NB4 (cell line): ENCODE data around the gene ENTPD2.

ENCODE experiments used
- CTCF ChIP-seq: IDR thresholded peaks from one replicate; pipeline ENCODE4 v1.5.1; 2012; ENCODE audit warnings: low read depth, low read length
- MAX ChIP-seq: IDR thresholded peaks from 2 replicates; pipeline ENCODE4 v1.6.1; 2011; ENCODE audit warnings: low read depth, low read length
- MYC ChIP-seq: IDR thresholded peaks from 2 replicates; pipeline ENCODE4 v1.6.1; 2011; ENCODE audit warnings: low read depth, low read length
- POLR2A ChIP-seq: IDR thresholded peaks from 2 replicates; pipeline ENCODE4 v1.6.1; 2011; ENCODE audit warnings: mild to moderate bottlenecking; ENCODE audit not compliant: insufficient read length; ENCODE audit errors: extremely low read depth

- no peak for TF ChIP-seq POLR2A
- no peak for TF ChIP-seq CTCF
- no peak for TF ChIP-seq MYC
- TF ChIP-seq MAX = no peak
Measured at GRCh38 chr9:137001857-137002645, 51.8 kb downstream of the ENTPD2 start.
